SKM-1 treated with dmso at 0.1 percent for 144 hours (cell line): ENCODE results near the gene ZFP3.
"Not testable (repeated sequence)": the region's sequence is repeated elsewhere in the genome, so short reads cannot be mapped to it uniquely, and the experiment has no call there.

Source experiments
- DNase-seq: peaks from one replicate; lab custom pipeline; 2025; ENCODE audit not compliant: unreplicated experiment; lab: John Stamatoyannopoulos, UW

ZFP3 gene

DNA sequence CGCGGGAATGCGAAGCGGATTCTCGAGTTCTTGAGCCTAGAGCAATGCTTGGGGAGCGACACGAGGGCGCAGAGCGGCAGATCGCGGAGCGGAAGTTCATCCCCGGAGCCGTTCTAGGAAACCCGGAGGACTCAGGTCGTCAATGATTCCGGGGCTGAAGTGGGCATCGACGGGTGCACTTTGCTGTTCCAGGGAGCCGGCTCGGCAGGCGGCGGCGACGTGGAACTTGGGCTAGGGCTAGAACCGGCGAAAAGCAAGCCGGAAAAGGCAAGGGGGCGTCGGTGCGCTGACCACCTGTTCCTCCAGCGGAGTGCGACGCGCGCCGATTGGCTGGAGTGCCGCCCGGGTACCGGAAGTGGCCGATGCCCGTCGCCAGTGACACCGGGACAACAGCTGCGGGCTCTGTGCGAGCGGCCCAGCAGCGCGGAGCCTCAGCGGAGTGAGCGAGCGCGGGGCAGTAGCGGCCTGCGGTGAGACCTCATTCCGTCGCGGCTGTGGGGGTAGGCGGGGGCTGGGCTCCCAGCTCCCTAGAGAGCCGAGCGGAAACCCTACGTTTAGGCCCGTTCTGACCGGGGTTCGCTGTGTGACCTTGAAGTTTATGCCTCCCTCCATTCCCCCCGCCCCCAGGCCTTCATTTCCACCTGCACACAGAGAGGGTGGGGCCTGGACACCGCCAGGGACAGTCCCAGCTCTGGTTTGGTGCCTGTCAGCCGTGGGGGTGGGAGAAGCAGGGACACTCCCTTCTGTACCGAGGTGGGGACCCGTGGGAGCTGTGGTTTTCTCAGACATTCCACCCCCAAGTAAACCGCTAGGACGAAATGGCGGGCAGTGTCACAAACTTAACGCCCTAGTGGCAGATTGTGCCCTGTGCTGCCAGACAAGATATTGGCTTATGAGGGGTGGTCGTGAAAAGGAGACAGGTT lies at the start of gene ZFP3:
Gene ZFP3, plus strand, starts transcription at position 362 of the 923 bp plus-strand sequence. CDS start 13,038 bp downstream, outside the sequence.
- peak; percentile 37 for DNase-seq

DNA sequence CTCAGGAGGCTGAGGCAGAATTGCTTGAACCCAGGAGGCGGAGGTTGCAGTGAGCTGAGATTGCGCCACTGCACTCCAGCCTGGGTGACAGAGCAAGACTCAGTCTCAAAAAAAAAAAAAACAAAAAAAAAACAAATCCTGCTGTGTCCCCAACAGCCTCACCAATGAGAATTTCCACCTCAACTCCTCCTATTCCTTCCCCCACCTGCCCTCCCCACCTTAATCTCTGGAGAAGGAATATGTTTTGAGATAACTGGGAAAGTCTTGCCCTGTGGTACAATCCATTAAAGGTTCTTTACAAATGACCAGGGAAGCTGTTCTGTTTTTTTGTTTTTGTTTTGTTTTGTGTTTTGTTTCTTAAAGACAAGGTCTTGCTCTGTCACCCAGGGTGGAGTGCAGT lies 48.1 kb upstream of the ZFP3 start:
- not testable (repeated sequence) for DNase-seq

DNA sequence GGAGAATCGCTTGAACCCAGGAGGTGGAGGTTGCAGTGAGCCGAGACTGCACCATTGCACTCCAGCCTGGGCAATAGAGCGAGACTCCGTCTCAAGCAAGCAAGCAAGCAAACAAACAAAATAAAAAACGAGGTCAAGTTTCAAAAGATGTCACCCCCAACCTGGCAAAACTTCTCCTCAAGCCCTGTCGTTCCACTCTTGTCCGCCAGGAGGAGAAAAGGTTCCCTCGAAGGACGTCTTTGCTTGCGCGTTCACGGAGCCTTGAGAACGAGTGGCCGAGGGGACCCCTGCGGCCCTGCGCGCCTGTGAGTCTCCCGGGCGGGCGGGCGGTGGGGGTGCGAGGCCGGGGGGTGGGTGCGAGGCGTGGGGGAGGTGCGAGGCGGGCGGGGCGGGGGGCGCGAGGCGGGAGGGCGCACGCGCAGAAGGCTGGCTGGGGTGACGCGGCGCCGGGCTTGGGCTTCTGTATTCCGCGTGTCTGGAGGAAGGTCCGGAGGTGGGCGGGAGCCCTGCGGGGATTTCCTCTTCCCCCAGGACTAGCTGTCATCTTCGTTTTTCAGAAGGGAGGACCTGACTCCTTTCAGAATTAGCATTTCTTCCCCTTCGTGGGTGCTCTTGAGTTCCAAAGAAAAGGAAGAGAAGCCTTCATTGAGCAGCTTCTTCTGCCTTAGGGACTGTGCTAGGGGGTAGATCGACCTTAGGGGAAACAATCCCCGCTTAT lies 46.7 kb upstream of the ZFP3 start:
- DNase-seq: peak; percentile 51

DNA sequence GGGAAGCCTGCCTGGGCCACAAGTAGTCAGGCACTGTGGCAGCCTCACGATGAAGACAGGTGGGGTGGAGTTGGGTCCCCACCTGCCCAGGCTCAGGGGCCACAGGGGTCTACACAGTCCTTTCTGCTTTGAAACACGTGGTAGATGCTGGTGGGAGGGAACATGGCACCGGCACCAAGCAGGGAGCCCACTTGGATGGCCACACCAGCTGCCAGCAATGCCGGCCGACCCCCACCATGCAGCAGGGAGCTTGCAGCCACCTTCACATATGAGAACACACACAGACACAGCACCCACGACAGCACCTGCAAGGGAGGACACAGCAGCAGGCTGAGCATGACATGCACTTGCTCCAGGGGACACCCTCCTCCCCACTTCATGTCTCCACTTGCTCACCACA lies 45.4 kb upstream of the ZFP3 start:
- DNase-seq: no peak

DNA sequence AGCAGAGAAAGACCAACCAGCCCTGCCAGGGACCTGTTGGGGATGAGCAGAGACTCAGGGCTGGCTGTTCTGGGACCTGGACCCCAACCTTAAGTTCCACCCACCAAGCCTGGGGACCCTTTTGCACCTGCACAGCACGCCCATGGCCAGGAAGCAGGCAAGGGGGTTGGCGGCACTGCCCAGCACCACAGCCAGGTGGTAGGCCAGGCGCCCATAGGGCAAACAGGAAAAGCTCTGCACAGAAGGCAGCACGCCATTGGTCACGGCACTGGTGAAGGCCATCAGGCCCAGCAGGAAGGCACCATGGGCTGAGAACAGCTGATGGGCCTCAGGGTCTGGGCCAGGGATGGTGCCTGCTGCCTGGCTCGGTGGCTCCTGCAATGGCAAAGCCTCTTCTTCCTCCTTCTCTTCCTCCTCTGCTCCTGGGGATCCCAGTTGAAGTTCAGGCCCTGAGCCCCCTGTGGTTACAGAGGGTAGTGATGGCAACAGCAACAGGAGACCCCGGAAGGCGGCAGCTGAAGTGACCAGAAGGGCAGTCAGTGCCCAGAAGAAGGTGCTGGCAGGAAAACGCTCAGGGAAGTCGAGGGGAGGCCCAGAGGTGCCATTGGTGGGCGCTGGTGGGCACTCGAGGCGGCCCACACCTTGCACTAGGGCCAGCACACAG lies 44.8 kb upstream of the ZFP3 start:
- no peak for DNase-seq

DNA sequence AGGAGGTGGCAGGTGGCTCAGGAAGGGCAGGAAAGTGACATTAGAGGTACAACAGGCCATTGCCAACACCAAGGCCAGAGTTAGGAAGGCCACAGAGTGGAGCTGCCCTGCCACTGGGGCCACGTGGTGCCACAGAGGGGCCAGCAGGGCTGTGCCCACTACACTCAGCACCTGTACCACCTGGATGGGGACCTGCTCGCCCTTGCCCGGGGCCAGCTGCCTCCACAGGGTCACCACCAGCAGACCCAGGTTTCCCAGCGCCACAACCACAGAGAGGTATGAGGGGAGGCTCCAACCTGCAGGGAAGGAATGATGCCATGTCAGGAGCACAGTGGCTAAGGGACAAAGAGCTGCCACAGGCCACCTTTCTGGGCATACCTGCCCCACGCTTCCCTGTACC lies 44.2 kb upstream of the ZFP3 start:
- DNase-seq: no peak

DNA sequence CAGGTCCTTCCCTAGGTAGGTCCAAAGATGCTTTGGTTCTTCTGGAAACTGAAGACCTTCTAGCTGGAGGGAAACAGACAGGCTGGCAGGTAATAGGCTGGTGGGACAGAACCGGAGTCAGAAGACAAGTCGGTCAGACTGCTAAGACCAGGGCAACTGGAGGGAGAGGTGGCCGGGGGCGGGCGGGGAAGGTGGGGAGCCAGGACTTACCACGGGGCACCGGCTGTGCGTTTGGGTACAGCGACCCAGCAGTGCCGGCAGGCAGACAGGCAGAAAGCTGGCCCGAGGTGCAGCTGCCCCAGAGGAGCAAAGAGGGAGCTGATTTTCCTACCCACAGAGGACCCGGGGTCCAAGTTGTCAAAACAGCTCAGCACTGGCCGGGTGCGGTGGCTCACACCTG lies 43.6 kb upstream of the ZFP3 start:
- no peak for DNase-seq

DNA sequence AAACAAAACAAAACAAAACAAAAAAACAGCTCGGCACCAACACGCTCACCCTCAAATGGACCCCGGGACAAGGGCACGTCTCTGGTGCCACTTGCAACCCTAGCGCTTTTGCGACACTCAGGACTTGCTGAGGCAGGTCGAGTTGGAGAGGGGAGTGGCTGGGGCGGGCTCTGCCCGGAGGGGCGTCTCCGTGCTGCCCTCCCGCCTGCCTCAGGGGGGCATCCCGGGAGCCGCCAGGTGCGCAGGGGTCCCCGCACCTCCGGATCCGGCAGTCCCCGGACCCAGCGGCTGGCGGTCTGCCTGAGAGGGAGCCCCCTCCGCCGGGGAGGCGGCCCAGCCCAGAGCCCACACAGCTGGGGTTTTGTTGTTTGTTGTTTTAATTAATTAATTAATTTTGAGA lies 43.0 kb upstream of the ZFP3 start, which contains the start of gene SLC52A1:
Gene SLC52A1, minus strand, starts transcription at position 112 of the 400 bp plus-strand sequence. CDS start 820 bp downstream, outside the sequence.
- no peak for DNase-seq

DNA sequence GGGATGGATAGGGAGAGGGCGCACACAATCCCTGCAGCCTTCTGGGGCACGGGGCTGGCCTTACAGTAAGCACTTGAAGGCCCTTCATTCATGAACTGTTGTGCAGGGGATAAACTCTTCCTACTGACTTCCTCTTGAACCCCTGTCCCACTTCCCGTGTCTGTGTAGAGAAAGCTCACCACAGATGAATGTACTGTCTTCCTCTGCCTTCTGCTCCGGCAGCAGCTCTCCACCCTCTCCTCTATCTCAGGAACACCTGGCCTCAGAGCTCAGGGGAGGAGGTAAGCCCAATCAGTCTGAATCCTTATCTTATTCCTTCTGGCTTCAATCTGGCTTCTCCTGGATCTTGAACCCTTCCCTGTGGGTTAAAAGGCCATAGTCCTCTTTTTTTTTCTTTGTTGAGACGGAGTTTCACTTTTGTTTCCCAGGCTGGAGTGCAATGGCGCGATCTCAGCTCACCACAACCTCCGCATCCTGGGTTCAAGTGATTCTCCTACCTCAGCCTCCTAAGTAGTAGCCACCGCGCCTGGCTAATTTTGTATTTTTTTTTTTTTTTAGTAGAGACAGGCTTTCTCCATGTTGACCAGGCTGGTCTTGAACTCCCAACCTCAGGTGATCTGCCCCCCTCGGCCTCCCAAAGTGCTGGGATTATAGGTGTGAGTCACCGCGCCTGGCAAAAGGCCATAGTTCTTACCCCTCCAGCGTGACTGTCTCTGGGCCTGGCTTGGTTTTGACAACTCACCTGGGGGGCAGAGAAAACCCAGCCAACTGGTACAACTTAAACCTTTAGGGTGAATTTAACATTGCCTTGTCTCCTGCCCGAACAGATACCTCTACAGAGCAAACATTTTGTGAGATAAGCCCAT lies 35.9 kb upstream of the ZFP3 start:
- DNase-seq: no peak

DNA sequence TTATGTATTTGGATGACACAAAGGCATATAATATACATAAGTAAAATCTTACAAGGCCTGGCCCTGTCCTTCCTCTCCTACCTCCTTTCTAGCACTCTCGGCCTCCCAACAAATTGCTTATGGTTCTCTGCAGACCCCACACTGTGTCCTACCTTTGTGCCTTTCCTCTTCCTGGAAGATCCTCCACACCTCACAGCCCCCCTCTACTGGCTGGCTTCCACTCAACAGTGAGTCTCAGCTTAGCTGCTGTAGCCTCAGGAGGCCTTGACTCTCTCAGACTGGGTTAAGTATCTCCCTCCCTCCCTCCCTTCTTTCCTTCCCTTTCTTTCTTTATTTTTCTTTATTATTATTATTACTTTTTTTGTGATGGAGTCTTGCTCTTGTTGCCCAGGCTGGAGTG lies 34.7 kb upstream of the ZFP3 start:
- no peak for DNase-seq

DNA sequence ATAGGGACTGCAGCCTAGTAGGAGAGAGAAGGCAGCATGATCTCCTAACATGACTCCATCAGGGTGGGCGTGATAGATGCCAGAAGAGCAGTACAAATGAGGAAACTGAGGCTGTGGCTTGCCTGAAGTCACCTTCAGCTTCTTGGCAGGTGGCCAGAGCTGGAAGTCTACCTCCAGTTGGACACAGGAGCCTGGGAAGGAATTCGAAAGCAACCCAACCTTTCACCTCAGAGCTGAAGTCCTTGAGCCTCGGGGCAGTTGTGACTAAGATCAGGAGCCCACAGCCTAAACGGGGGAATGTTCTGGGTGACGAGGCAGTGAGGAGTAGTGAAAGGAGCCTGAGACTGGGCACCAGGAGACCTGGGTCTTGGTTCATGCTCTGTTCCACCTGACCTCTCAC lies 33.6 kb upstream of the ZFP3 start:
- DNase-seq: no peak

DNA sequence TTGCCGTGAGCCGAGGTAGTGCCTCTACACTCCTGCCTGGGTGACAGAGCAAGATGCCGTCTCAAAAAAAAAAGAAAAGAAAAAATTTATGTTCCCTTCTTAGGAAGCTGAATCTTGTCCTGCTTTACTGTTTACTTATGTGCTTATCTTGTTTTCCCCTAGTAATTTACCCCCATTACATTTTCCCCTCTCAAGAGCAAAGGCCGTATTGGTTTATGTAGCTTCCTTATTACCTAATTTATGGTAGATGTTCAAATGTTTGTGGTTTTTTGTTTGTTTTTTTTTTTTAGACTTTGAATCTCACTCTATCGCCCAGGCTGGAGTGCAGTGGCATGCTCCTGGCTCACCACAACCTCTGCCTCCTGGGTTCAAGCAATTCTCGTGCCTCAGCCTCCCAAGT lies 32.8 kb upstream of the ZFP3 start:
- no peak for DNase-seq

DNA sequence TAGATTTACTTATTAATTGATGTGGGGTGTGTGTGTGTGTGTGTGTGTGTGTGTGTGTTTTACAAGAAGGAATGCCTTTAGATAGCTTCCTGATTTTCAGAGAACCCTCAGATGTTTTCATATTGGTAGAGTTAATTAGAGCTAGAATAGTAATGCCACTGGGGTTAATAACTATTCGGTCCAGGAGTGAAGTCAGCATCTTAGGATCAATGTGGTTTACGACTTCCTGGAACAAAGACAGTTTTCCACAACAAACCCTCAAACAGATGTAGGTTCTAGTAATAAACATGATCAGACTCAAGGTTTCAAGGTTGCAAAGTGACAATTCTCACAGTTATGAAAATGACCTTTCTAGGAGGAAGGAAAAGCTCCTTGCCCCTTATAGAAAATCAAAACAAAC lies 30.8 kb upstream of the ZFP3 start:
- no peak for DNase-seq

DNA sequence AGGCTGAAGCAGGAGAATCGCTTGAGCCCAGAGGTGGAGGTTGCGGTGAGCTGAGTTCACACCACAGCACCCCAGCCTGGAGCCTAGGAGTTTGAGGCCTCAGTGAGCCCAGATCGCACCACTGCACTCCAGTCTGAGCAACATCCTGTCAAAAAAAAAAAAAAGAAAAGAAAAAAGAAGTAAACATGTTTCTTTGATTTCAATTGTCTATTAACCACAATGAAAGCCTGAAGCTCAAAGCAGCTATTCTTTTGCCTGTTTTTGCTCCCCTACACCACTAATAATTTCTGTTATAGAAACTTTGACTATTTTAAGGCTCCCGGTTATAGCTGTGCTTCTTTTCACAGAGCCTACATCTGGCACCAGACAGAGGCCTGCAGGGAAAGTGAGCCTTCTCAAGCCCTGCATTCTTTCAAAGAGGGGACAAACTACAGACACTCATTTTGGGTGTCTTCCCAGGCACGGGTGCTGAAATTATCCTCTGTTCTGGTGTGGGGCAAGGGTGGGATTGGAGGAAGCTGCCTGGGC lies 28.9 kb upstream of the ZFP3 start:
- no peak for DNase-seq

DNA sequence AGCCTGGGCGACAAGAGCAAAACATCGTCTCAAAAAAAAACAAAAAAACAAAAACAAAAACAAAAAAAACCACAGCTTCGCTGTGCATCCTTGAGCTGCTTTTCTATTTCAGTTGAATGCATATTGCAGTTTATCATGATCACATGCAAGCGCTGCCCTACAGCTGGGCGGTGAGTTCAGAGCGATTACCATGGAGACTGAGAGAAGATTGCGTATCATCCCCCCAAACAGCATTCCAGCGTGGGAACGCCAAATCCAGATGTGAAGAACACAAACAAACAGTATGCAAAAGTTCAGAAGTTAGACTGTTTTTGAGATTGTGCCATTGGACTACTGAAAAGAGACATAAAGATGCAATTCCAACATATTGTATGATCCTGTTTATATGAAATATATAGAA lies 28.0 kb upstream of the ZFP3 start:
- DNase-seq: no peak

DNA sequence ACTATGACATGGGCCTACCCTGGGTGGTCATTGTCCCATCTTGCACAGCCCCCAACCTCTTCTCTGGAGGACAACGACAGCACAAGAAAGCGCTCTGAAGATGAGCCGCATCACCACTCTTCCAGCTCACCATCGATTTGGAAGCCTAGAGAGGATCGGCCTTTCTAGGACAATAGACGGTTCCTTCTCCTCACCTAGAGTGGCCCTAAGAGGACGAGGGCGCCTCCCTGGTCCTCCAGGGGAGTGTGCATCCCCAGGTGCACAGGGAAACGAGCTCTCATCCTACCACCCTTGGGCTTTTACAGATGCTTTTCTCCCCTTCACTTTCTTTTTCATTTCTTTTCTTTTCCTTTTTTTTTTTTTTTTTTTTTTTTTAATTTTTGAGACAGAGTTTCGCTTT lies 22.7 kb upstream of the ZFP3 start:
- no peak for DNase-seq

DNA sequence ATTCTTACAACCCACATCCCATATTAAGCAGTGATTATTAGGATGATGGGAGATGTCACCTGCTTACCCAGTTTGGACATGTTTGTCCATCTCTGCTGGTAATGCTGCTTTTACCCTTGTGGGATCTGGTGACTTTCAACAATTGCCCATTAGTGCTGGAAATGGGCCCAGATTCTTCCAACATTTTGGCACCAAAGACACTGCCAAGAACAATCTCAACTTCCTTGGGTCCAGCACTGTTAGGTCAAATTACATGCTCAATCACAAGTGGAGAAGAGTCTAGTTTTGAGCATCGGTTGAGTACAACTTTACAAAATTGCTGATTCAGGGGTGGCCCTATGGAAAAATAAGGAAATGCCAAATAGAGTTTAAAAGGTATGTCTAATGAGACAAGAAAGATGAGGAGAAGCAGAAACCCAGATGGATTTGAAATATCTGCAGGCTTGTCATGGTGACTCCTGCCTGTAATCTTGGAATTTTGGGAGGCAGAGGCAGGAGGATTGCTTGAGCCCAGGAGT lies 13.0 kb upstream of the ZFP3 start:
- DNase-seq: no peak

DNA sequence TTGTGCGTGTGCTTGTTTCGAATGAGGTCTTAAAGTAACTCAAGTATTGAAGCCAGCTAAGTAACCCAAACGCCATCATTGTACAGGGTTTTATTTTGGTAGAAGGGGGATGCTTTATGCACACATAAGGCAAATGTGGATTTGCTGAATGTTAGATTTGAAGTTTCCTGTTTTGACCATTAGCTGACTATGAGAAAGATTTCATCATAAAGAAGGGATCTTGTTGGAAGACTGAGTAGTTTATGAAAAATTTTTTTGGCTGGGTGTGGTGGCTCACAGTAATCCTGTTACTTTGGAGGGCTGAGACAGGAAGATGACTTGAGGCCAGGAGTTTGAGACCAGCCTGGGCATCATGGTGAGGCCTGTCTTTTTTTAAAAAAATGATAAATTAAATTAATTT lies 10.0 kb upstream of the ZFP3 start:
- DNase-seq: no peak

DNA sequence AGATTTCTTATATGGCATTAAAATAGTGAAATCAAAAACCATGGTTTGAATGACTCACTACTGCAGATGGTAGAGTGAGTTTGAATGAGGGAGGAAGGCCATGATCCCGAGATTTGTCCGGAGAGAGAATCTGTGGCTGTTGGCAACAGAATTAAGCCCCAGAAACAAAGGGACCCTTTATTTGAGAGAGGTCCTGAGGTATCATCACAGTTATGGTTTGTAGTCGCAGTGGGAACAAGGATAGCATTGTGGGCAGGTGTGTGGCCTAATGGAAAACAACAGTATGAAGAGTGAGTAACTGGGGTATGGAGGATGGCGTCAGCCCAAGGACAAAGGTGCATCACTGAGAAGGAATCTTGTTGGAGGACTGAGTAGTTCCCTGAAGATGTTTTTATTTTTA lies 8.5 kb upstream of the ZFP3 start:
- no peak for DNase-seq

DNA sequence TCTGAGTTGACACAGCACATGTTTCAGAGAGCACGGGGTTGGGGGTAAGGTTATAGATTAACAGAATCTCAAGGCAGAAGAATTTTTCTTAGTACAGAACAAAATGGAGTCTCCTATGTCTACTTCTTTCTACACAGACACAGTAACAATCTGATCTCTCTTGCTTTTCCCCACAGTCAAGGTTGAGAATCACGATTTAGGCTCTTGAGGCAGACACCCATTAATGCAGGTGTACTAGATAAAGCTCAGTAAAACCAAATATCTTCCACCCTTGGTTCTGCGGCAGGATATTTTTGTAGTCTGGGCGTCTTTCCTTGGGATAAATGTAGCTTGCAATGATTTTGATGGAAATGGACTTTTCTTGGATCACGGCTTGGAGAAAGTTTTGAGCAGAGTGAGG lies 2.8 kb upstream of the ZFP3 start:
- DNase-seq: not testable (repeated sequence)
